KOPT-K1 (cell line): ENCODE data around the gene TMEM184C.

Experiments
- H3K27ac ChIP-seq: fragments of 200-600 bp; sonication (generic); 2 replicates; pipeline ENCODE4 v1.5.1; 2016; ENCODE audit warnings: antibody characterized with exemption, mild to moderate bottlenecking, low read depth, low read length; ENCODE audit not compliant: poor library complexity, severe bottlenecking
- H3K36me3 ChIP-seq: fragments of 200-600 bp; sonication (generic); 2 replicates; pipeline ENCODE4 v1.5.1; 2017; ENCODE audit warnings: antibody characterized with exemption, mild to moderate bottlenecking, low read length, moderate library complexity; ENCODE audit not compliant: insufficient read depth
- H3K9me3 ChIP-seq: fragments of 200-600 bp; sonication (generic); 2 replicates; pipeline ENCODE4 v1.5.1; 2017; ENCODE audit warnings: antibody characterized with exemption, low read length, mild to moderate bottlenecking; ENCODE audit not compliant: insufficient read depth, poor library complexity, severe bottlenecking

Gene TMEM184C

DNA sequence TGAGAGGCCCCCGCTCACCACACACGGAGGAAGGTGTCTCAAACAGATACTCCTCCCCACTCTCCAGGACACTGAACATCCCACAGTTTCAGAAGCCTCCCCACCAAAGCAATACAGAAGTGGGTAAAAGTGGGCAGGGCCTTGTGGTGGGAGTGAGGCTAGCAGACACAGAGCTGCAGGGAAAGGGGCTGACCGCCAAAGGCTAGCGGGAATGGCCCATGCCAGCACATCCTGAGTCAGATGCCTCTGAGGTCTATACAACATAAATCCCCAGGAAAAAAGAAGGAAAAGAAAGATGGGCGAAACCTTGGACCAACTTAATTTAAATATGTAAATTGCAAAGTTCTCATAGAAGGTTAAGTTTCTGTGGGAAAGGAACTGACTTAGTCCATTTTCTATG, 92.8 kb downstream of the TMEM184C start:
- Histone ChIP-seq H3K36me3 (no peaks in the 10 kb centered on the region), H3K27ac (no peak overlapping the region), H3K9me3 (no peaks in the 10 kb centered on the region)

DNA sequence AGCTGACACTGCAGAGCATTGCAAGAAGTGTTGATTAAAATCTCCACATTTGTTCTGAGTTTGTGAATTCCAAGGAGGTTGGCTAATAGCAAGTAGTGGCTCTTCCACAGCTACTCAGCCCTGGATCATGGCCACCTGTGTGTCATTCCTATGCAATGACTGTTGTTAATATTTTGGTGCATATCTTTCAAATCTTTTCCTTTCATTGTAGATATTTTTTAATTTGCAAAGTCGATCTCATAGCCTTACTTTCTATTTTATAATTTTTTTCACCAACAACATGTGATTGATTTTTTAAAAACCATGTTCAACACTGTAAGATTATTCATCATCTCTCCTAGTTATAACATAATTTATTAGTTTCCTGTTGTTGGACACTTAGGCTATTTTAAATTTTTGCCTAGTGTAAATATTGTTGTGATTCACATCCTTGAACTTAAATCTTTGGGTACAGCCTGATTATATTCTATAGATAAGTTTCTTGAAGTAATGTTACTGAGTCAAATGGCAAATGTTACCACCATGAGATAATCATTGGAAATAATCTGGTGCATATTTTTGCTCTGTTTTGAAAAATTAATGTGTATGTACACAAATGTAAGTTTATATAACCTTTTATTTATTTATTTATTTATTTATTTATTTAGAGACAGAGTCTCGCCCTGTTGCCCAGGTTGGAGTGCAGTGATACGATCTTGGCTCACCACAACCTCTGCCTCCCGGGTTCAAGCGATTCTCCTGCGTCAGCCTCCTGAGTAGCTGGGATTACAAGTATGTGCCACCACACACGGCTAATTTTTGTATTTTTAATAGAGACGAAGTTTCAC, 97.6 kb downstream of the TMEM184C start:
- H3K27ac ChIP-seq = no peak overlapping the region
- H3K36me3 ChIP-seq = no peaks in the 10 kb centered on the region
- H3K9me3 ChIP-seq = no peaks in the 10 kb centered on the region

- Histone ChIP-seq H3K36me3 (no peaks in the 10 kb centered on the region), H3K27ac (no peak overlapping the region), H3K9me3 (no peaks in the 10 kb centered on the region)
These were observed 100.7 kb downstream of the TMEM184C start for GRCh38 chr4:147717878-147718277.
